Measurements from ENCODE around the gene TSFM.

The TSFM gene

DNA sequence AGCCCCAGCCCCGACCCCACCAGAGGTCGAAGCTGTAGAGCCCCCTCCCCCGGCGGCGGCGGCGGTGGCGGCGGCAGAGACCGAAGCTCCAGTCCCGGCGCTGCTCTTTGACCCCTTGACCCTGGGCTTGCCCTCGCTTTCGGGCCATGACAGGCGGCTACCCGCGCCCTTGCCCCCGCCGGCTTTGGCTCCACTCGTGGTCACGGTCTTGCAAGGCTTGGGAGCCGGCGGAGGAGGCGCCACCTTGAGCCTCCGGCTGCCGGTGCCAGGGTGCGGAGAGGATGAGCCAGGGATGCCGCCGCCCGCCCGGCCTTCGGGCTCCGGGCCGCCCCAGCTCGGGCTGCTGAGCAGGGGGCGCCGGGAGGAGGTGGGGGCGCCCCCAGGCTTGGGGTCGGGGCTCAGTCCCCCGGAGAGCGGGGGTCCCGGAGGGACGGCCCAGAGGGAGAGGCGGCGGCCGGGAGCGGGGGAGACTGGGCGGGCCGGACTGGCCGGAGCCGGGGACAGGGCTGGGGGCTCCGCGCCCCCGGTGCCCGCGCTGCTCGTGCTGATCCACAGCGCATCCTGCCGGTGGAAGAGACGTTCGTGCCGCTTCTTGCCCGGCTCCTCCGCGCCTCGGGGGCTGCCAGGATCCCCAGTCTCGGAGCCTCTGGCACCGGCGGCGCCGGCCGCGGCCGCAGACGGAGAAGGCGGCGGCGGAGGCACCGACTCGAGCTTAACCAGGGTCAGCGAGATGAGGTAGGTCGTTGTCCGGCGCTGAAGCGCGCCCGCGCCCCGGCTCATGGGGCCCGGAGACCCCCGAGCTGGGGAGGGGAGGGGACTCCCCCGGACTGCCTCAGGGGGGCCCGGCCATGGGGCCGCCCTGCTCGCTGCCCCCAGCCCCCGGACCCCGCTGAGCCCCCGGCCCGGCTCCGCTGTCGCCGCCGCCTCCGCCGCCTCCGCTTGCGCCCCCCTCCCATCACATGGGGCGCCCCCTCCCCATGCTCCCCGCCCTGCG is 44.8 kb upstream of the TSFM start:
- no peak for TF ChIP-seq POLR2AphosphoS5 (IDR thresholded peaks at IDR 0.05; ENCODE audit: low read depth)
- TF ChIP-seq, protein P1, sequence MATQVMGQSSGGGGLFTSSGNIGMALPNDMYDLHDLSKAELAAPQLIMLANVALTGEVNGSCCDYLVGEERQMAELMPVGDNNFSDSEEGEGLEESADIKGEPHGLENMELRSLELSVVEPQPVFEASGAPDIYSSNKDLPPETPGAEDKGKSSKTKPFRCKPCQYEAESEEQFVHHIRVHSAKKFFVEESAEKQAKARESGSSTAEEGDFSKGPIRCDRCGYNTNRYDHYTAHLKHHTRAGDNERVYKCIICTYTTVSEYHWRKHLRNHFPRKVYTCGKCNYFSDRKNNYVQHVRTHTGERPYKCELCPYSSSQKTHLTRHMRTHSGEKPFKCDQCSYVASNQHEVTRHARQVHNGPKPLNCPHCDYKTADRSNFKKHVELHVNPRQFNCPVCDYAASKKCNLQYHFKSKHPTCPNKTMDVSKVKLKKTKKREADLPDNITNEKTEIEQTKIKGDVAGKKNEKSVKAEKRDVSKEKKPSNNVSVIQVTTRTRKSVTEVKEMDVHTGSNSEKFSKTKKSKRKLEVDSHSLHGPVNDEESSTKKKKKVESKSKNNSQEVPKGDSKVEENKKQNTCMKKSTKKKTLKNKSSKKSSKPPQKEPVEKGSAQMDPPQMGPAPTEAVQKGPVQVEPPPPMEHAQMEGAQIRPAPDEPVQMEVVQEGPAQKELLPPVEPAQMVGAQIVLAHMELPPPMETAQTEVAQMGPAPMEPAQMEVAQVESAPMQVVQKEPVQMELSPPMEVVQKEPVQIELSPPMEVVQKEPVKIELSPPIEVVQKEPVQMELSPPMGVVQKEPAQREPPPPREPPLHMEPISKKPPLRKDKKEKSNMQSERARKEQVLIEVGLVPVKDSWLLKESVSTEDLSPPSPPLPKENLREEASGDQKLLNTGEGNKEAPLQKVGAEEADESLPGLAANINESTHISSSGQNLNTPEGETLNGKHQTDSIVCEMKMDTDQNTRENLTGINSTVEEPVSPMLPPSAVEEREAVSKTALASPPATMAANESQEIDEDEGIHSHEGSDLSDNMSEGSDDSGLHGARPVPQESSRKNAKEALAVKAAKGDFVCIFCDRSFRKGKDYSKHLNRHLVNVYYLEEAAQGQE (IDR thresholded peaks at IDR 0.05; ENCODE audit: insufficient replicate concordance, low read depth) = no peak
- TF ChIP-seq GABPA (IDR thresholded peaks at IDR 0.05; ENCODE audit: low read depth) = no peak
- TF ChIP-seq, protein P2, sequence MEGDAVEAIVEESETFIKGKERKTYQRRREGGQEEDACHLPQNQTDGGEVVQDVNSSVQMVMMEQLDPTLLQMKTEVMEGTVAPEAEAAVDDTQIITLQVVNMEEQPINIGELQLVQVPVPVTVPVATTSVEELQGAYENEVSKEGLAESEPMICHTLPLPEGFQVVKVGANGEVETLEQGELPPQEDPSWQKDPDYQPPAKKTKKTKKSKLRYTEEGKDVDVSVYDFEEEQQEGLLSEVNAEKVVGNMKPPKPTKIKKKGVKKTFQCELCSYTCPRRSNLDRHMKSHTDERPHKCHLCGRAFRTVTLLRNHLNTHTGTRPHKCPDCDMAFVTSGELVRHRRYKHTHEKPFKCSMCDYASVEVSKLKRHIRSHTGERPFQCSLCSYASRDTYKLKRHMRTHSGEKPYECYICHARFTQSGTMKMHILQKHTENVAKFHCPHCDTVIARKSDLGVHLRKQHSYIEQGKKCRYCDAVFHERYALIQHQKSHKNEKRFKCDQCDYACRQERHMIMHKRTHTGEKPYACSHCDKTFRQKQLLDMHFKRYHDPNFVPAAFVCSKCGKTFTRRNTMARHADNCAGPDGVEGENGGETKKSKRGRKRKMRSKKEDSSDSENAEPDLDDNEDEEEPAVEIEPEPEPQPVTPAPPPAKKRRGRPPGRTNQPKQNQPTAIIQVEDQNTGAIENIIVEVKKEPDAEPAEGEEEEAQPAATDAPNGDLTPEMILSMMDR (IDR thresholded peaks at IDR 0.05; ENCODE audit: insufficient read depth, low read length) = no peak
- no peak for TF ChIP-seq SPI1 (IDR thresholded peaks at IDR 0.05; ENCODE audit: borderline replicate concordance, low read depth)
- Histone ChIP-seq H3K27ac (replicated peaks) (no peak overlapping the region), H3K27me3 (ENCODE audit: insufficient read depth, poor library complexity, severe bottlenecking) (no peaks in the 10 kb centered on the region), H3K4me3 (replicated peaks; ENCODE audit: insufficient read depth, low read length) (no peak overlapping the region)
- DNase-seq (ENCODE audit: low read depth in 1 of 2, low spot score in 1 of 2) = no peak

DNA sequence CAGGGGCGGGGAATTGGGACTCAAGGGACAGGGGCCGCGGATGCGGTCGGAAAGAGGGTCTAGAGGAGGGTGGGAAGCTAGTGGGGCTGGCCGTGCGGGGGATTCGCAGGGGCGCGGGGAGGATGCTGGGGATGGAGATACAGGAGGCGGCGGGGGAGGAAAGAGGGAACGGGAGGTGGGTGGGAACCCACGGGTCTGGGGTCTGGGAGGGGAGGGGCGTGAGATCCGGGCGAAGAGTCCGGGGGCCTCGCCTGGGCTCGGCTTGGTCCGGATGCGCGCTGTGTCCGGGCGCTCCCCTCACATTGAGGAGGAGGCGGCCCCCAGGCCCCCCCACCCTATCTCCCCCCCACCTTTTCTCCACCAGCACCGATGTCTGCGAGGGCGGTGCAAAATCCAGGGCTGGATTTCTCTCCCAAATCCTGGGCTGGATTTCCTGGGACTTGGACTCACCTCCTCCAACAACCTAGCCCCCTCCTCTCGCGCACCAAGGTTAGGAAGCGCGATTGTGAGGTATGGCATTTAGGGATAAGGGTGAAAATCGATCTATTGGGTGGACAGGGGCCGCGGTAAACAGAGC is 43.8 kb upstream of the TSFM start, which contains the start of gene AGAP2:
TSS of gene AGAP2 (minus strand) at position 82 of the 577 bp plus-strand sequence. CDS start 496 bp downstream, outside the sequence.
- Histone ChIP-seq H3K27me3 (ENCODE audit: insufficient read depth, poor library complexity, severe bottlenecking) (no peaks in the 10 kb centered on the region), H3K27ac (replicated peaks) (no peak within 1 kb of the TSS), H3K4me3 (replicated peaks; ENCODE audit: insufficient read depth, low read length) (no peak within 1 kb of the TSS)
- TF ChIP-seq SPI1 (IDR thresholded peaks at IDR 0.05; ENCODE audit: borderline replicate concordance, low read depth) = no peak
- TF ChIP-seq, protein P1 (IDR thresholded peaks at IDR 0.05; ENCODE audit: insufficient replicate concordance, low read depth) = no peak
- no peak for TF ChIP-seq POLR2AphosphoS5 (IDR thresholded peaks at IDR 0.05; ENCODE audit: low read depth)
- no peak for TF ChIP-seq GABPA (IDR thresholded peaks at IDR 0.05; ENCODE audit: low read depth)
- TF ChIP-seq, protein P2 (IDR thresholded peaks at IDR 0.05; ENCODE audit: insufficient read depth, low read length) = no peak
- no peak for DNase-seq (ENCODE audit: low read depth in 1 of 2, low spot score in 1 of 2)

DNA sequence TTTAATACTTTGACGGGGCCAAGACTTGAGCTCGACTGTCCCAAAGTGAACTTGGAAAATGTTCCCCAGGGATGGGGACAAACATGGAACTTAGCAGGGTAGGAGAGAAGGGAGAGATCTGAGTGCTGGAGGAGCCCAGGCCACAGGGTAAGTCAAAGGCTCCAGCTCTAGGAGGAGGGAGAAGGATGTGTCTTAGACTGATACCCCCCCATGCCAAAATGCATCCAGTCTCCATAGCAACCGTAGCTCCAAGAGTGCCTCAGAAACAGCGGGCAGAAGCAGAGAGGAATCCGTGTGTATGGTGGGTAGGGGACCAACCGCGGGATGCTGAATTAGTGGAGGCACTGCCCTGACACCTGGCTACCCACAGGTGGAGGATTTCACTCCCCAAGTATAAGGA is 43.2 kb upstream of the TSFM start:
- no peak overlapping the region for H3K27ac ChIP-seq (replicated peaks)
- no peaks in the 10 kb centered on the region for H3K27me3 ChIP-seq (ENCODE audit: insufficient read depth, poor library complexity, severe bottlenecking)
- no peak for DNase-seq (ENCODE audit: low read depth in 1 of 2, low spot score in 1 of 2)
- TF ChIP-seq SPI1 (IDR thresholded peaks at IDR 0.05; ENCODE audit: borderline replicate concordance, low read depth) (no peak), POLR2AphosphoS5 (IDR thresholded peaks at IDR 0.05; ENCODE audit: low read depth) (no peak), GABPA (IDR thresholded peaks at IDR 0.05; ENCODE audit: low read depth) (no peak)
- TF ChIP-seq, protein P1 (IDR thresholded peaks at IDR 0.05; ENCODE audit: insufficient replicate concordance, low read depth) = no peak
- TF ChIP-seq, protein P2 (IDR thresholded peaks at IDR 0.05; ENCODE audit: insufficient read depth, low read length) = no peak
- H3K4me3 ChIP-seq (replicated peaks; ENCODE audit: insufficient read depth, low read length) = no peak overlapping the region
